ENCODE data around the gene PRPF40A. TPM values are rescaled to one million over a fixed set of nuclear protein-coding genes. Genes with fewer than 3 reads are reported as not detected.
"Not testable (repeated sequence)": the region's sequence is repeated elsewhere in the genome, so short reads cannot be mapped to it uniquely, and the experiment has no call there.

The PRPF40A gene
- total and polyA plus RNA-seq, 12 donors, result 13.3 to 51.8 (median 33.1) TPM

- Histone ChIP-seq H3K27me3 (no peaks in the 10 kb centered on the region), H3K4me3 (no peak overlapping the region), H3K27ac (no peak overlapping the region), H3K4me1 (no peaks in the 10 kb centered on the region), H3K36me3 (peaks cover 0 to 58% (median 0%) of the 10 kb centered on the region in 9 donors), H3K9me3 (no peaks in the 10 kb centered on the region)
- WGBS, 2 donors, result 63 to 70% methylated on average over 5 of the region's 5 CpGs
- no peak for TF ChIP-seq CTCF (IDR thresholded peaks at IDR 0.05)
- intact Hi-C loops (cut with DNase I), result no loop called here
- peak in 5 of 8 donors; percentile 37 to 86 (median 49) for ATAC-seq
- no peak for DNase-seq
These were observed 44.9 kb upstream of the PRPF40A start for GRCh38 chr2:152762202-152762601.

- TF ChIP-seq CTCF (IDR thresholded peaks at IDR 0.05), result no peak
- ATAC-seq (no peak), DNase-seq (no peak)
- intact Hi-C loops (cut with DNase I), result no loop called here
- Histone ChIP-seq H3K9me3 (no peaks in the 10 kb centered on the region), H3K4me3 (no peak overlapping the region), H3K27ac (no peak overlapping the region), H3K36me3 (peaks cover 0 to 68% (median 3%) of the 10 kb centered on the region in 9 donors), H3K27me3 (no peaks in the 10 kb centered on the region), H3K4me1 (no peaks in the 10 kb centered on the region)
- WGBS, 2 donors, result 73 to 74% methylated on average over 4 of the region's 4 CpGs
These were observed 44.0 kb upstream of the PRPF40A start for GRCh38 chr2:152761214-152761613.

- Histone ChIP-seq H3K4me1 (no peaks in the 10 kb centered on the region), H3K9me3 (no peaks in the 10 kb centered on the region), H3K36me3 (peaks cover 0 to 85% (median 3%) of the 10 kb centered on the region in 9 donors), H3K27ac (no peak overlapping the region), H3K27me3 (no peaks in the 10 kb centered on the region), H3K4me3 (no peak overlapping the region)
- DNase-seq (no peak), ATAC-seq (no peak)
- no peak for TF ChIP-seq CTCF (IDR thresholded peaks at IDR 0.05)
- WGBS, 2 donors, result 95 to 97% methylated on average over 6 of the region's 6 CpGs
- intact Hi-C loops (cut with DNase I), result no loop called here
These were observed 42.2 kb upstream of the PRPF40A start for GRCh38 chr2:152759290-152760072.

DNA sequence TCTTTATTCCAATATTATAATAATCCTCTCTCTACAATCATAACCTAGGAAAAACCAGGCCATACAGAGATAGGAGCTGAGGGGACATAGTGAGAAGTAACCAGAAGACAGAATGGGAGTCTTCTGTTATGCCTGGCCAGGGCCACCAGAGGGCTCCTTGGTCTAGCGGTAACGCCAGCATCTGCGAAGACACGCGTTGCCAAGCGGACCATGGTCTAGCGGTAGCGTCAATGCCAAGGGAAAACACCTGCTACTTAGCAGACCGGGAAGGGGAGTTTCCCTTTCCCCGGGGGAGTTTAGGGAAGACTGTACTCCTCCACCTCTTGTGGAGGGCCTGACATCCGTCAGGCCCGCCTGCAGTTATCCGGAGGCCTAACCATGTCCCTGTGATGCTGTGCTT is 37.8 kb upstream of the PRPF40A start:
- H3K27me3 ChIP-seq, result no peaks in the 10 kb centered on the region
- no peak for DNase-seq
- intact Hi-C loops (cut with DNase I), result no loop called here
- no peak for ATAC-seq
- H3K4me3 ChIP-seq, result no peak overlapping the region
- no peaks in the 10 kb centered on the region for H3K4me1 ChIP-seq
- no peak overlapping the region for H3K27ac ChIP-seq
- no peaks in the 10 kb centered on the region for H3K9me3 ChIP-seq
- TF ChIP-seq CTCF (IDR thresholded peaks at IDR 0.05), result peak in 7 of 9 donors; percentile 10 to 35 (median 23)
- WGBS, 2 donors, result 76 to 79% methylated on average over 13 of the region's 13 CpGs
- H3K36me3 ChIP-seq, result peaks cover 0 to 87% (median 7%) of the 10 kb centered on the region in 9 donors

- H3K27me3 ChIP-seq, result not testable (repeated sequence)
These were observed 30.5 kb upstream of the PRPF40A start for GRCh38 chr2:152747751-152748150.

More at GRCh38 chr2:152747751-152748150, 30.5 kb upstream of the PRPF40A start:
- not testable (repeated sequence) for DNase-seq, H3K4me3 ChIP-seq, H3K4me1 ChIP-seq, ATAC-seq, H3K27ac ChIP-seq, H3K9me3 ChIP-seq
- intact Hi-C loops (cut with DNase I), result loop anchor here in 1 of 10 donors (10.0 kb wide), 1 partner anchor 727 kb away; the partner anchor contains the start of gene RPRM
- H3K36me3 ChIP-seq, result peaks cover 0 to 39% (median 4%) of the 10 kb centered on the region in 9 donors
- WGBS, 2 donors, result 94 to 97% methylated on average over 4 of the region's 4 CpGs
